Colonic mucosa (tissue), 4 donors: ENCODE measurements around the gene GALNT1. TPM values are rescaled to one million over a fixed set of nuclear protein-coding genes. Genes with fewer than 3 reads are reported as not detected.
A peak's percentile ranks its signal among the peaks of the same experiment; 100 is the strongest.

ENCODE experiments used
- DNase-seq: peaks from one replicate; pipeline ENCODE4 v3.0.0-alpha.2; 2020
- H3K27ac ChIP-seq: fragments of 200-600 bp; one replicate; pipeline ENCODE4 v1.8.0; 2021
- H3K27me3 ChIP-seq: fragments of 200-600 bp; one replicate; pipeline ENCODE4 v1.8.0; 2021
- H3K36me3 ChIP-seq: fragments of 200-600 bp; one replicate; pipeline ENCODE4 v1.8.0; 2021
- H3K4me1 ChIP-seq: fragments of 200-600 bp; one replicate; pipeline ENCODE4 v1.8.0; 2021; ENCODE audit warnings: mild to moderate bottlenecking
- H3K4me3 ChIP-seq: fragments of 200-600 bp; one replicate; pipeline ENCODE4 v1.8.0; 2021
- H3K9ac ChIP-seq, 2 donors: one replicate each; pipeline ENCODE4 v1.7.0; 2013; ENCODE audit warnings: control low read depth in 2 of 2, low read depth in 2 of 2, low read length in 2 of 2
- H3K9me3 ChIP-seq: fragments of 200-600 bp; one replicate; pipeline ENCODE4 v1.8.0; 2021
- intact Hi-C: fragments of 100-400 bp; cut with DNase I; formaldehyde crosslinking; loops from one replicate; pipeline ENCODE4 v1.14.1; 2022
- total RNA-seq, 2 donors: library from RNA; stranded (reverse); fragmentation: NEBNext Ultra II Directional in 1 of 2; extraction: Animal tissue kit (Norgen Biotek cat#: 25700) in 1 of 2; gene quantifications; one replicate each; pipeline ENCODE4 v1.2.1, GENCODE V29; 2021
- TF ChIP-seq, protein P1 (sequence below): fragments of 200-600 bp; IDR thresholded peaks from one replicate; pipeline ENCODE4 v1.8.0; 2022; ENCODE audit warnings: antibody characterized with exemption, mild to moderate bottlenecking
- donor health status: healthy.
- donor health status: DM: no; HTN: no; CAD: no.
- donor health status: DM: no; HTN: no; CAD: no.

GALNT1 gene
- total RNA-seq, 2 donors from 2014 or later, result 108 to 140 TPM

DNA sequence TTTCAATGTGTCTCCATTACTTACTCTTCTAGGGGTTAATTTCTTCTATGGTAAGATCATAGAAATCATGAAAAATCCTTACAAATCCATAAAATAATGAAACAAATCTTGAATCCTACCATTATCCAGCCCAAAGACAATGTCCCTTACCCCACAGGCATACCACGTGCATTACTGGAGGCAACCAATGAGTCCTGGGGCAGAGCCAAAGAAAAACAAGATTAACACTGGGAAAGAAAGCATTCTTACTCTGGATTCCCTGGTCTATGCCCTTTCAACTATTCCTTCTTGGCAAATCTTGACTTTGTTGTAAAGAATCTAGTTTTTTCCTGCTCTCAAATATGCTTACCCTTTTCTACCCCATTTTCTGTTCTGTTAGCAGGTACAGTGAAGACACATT is 3.1 kb upstream of the GALNT1 start:
- Histone ChIP-seq H3K36me3 (no peaks in the 10 kb centered on the region), H3K27ac (no peak overlapping the region), H3K27me3 (no peaks in the 10 kb centered on the region), H3K9me3 (no peaks in the 10 kb centered on the region), H3K4me3 (no peak overlapping the region), H3K9ac (no peak overlapping the region), H3K4me1 (peaks cover 7% of the 10 kb centered on the region)
- TF ChIP-seq, protein P1, sequence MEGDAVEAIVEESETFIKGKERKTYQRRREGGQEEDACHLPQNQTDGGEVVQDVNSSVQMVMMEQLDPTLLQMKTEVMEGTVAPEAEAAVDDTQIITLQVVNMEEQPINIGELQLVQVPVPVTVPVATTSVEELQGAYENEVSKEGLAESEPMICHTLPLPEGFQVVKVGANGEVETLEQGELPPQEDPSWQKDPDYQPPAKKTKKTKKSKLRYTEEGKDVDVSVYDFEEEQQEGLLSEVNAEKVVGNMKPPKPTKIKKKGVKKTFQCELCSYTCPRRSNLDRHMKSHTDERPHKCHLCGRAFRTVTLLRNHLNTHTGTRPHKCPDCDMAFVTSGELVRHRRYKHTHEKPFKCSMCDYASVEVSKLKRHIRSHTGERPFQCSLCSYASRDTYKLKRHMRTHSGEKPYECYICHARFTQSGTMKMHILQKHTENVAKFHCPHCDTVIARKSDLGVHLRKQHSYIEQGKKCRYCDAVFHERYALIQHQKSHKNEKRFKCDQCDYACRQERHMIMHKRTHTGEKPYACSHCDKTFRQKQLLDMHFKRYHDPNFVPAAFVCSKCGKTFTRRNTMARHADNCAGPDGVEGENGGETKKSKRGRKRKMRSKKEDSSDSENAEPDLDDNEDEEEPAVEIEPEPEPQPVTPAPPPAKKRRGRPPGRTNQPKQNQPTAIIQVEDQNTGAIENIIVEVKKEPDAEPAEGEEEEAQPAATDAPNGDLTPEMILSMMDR, result no peak
- DNase-seq, result no peak
- intact Hi-C loops, result no loop called here

- no peaks in the 10 kb centered on the region for H3K27me3 ChIP-seq
- intact Hi-C loops, result no loop called here
- no peak overlapping the region for H3K27ac ChIP-seq
- TF ChIP-seq, protein P1, result no peak
- H3K9me3 ChIP-seq, result no peaks in the 10 kb centered on the region
- no peak overlapping the region for H3K4me3 ChIP-seq
- no peaks in the 10 kb centered on the region for H3K36me3 ChIP-seq
- no peak for DNase-seq
- no peak overlapping the region for H3K9ac ChIP-seq
- H3K4me1 ChIP-seq, result peaks cover 7% of the 10 kb centered on the region
These were observed 2.6 kb upstream of the GALNT1 start for GRCh38 chr18:35578936-35579335.

GRCh38 chr18:35580701-35581539 is 620 bp upstream of the GALNT1 start:
- H3K27me3 ChIP-seq, result no peaks in the 10 kb centered on the region
- peaks cover 7% of the 10 kb centered on the region for H3K4me1 ChIP-seq
- H3K9me3 ChIP-seq, result no peaks in the 10 kb centered on the region
- TF ChIP-seq, protein P1, result no peak
- H3K36me3 ChIP-seq, result no peaks in the 10 kb centered on the region
- intact Hi-C loops, result no loop called here
- DNase-seq, result peak; percentile 57
- peak overlapping the region; percentile 82 for H3K27ac ChIP-seq
- peak overlapping the region; percentile 59 to 85 for H3K9ac ChIP-seq
- peak overlapping the region; percentile 66 for H3K4me3 ChIP-seq

- peak; percentile 37 for DNase-seq
- peak overlapping the region; percentile 66 to 75 for H3K9ac ChIP-seq
- TF ChIP-seq, protein P1, result no peak
- intact Hi-C loops, result no loop called here
- no peaks in the 10 kb centered on the region for H3K36me3 ChIP-seq
- no peaks in the 10 kb centered on the region for H3K27me3 ChIP-seq
- H3K4me3 ChIP-seq, result peak overlapping the region; percentile 71
- H3K9me3 ChIP-seq, result no peaks in the 10 kb centered on the region
- peaks cover 7% of the 10 kb centered on the region for H3K4me1 ChIP-seq
- peak overlapping the region; percentile 49 for H3K27ac ChIP-seq
These were observed 530 bp downstream of the GALNT1 start for GRCh38 chr18:35581898-35582641.

- H3K36me3 ChIP-seq, result no peaks in the 10 kb centered on the region
- no peak overlapping the region for H3K4me3 ChIP-seq
- DNase-seq, result no peak
- no peak overlapping the region for H3K27ac ChIP-seq
- H3K9ac ChIP-seq, result peak overlapping the region in 1 of 2 donors; percentile 19
- TF ChIP-seq, protein P1, result no peak
- intact Hi-C loops, result no loop called here
- H3K9me3 ChIP-seq, result no peaks in the 10 kb centered on the region
- H3K4me1 ChIP-seq, result peaks cover 7% of the 10 kb centered on the region
- no peaks in the 10 kb centered on the region for H3K27me3 ChIP-seq
These were observed 1.5 kb downstream of the GALNT1 start for GRCh38 chr18:35582899-35583558.
